Measurements from ENCODE around the gene TRIM74. TPM values are rescaled to one million over a fixed set of nuclear protein-coding genes. Genes with fewer than 3 reads are reported as not detected.

Gene TRIM74
- total RNA-seq, 1 experiment from 2014 or later = 0.39 TPM

Other genes starting within 250 kb of the TRIM74 start
- 10.0 and 12.8 TPM in 2 replicates for gene TYW1B, start 141.3 kb downstream of the TRIM74 start, total RNA-seq (2022)
- 76.8 and 83.1 TPM in 2 replicates for gene POM121, start 44.4 kb downstream of the TRIM74 start, total RNA-seq (2022)
- not detected in 2 replicates for gene SPDYE8, start 60.3 kb upstream of the TRIM74 start, total RNA-seq (2022)
- not detected in 2 replicates for gene SPDYE11, start 88.4 kb upstream of the TRIM74 start, total RNA-seq (2022)
- gene SPDYE9, start 116.6 kb upstream of the TRIM74 start, total RNA-seq (2022) = not detected in 2 replicates

Data from Caco-2 (cell line).